CD4-positive, alpha-beta T cell treated with Interleukin-17A for 4 hours (primary cell): ENCODE measurements around the gene GOLGA6L10.
"Not testable (repeated sequence)": the region's sequence is repeated elsewhere in the genome, so short reads cannot be mapped to it uniquely, and the experiment has no call there.

Experiments
- DNase-seq: peaks from one replicate; pipeline ENCODE4 v3.0.0-alpha.2; 2020; ENCODE audit warnings: mixed read lengths

The GOLGA6L10 gene

DNA sequence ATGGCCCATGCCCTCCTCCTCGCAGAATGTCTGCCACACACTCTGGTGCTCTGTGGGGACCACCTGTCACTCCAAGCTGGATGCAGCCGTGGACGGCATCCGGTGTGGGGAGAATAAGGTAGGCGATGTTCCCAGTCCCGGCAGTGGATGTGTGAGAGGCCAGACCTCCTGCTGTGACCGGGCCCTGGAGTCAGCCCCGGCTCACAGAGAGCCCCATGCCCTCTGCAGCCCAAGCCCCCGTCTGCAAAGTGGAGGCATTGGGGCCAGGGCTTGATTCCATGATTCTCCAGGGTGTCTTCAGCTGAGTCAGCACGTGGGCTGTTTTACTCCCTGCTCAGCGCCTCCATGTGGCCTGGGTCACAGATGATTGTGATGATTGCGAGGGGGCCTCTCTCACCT, 32.2 kb downstream of the GOLGA6L10 start:
- DNase-seq: no peak

DNA sequence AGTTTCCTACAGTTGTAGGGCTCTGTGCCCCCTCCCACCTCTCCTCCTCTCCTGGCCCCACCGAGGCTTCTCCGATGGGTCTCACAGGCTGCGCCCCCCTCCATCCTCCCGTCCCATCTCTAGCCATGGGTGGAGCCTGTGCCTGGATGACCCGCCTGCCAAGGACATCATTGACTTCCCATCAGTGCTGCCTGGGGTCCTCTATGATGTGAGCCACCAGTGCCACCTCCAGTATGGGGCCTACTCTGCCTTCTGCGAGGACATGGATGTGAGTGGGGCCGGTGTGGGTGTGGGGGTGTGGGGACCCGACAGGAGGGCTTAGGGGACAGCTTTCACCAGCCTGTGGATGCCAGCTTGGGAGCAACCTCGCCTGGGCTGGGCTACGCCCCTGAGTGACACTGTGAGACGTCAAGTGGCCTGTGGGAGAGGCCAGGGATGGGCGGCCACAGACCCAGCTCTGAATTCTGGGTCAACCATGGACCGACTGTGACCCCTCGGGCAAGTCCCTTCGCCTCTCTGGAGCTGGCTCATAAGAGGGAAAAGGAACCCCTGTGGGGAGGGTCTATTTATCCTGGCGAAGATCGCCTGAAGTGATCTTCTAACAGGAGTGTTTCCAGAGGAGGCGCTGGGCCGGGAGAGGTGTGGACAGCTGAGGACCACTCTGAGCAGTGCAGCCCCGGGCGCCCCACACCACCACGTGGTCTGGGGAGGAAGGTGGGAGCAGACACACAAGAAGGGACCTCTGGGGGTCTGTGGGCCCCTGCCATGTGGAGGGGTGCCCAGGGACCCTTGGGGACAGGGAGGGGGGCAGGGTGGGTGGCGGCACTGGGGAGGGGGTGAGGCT, 32.8 kb downstream of the GOLGA6L10 start:
- not testable (repeated sequence) for DNase-seq

DNA sequence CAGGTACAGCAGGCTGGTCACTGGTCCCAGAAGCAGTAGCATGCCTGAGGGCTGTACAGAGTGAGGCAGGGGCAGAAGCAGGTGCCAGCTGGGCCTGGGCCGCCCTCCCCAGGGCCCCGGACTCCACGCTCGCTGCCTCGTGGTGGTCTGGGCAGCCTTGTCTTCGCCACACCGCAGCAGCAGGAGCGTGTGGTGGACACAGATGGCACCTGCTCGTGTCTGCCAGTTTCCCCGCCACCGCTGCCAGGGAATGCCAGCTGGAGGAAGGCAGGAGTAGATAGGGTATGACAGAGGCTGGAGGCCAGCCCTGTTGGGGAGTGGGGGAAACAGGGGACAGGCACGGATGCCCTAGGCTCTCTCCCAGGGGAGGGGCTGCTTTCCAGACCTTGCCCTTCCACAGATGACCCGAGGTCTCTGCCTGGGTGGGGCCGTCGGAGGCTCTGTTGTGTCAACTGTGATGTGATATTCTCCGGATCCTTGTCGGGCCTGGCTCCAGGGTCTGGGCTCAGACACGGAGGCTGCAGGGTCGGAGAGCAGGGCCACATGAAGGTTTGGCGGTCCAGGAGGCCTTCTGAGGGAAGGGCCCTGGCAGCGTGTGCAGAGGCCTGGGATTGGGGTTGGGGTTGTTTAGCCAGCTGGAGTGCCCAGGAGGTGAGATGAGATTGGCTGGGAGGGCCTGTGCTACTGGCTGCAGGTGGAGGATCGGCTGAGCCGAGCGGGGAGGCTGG, 33.6 kb downstream of the GOLGA6L10 start:
- DNase-seq: no peak

DNA sequence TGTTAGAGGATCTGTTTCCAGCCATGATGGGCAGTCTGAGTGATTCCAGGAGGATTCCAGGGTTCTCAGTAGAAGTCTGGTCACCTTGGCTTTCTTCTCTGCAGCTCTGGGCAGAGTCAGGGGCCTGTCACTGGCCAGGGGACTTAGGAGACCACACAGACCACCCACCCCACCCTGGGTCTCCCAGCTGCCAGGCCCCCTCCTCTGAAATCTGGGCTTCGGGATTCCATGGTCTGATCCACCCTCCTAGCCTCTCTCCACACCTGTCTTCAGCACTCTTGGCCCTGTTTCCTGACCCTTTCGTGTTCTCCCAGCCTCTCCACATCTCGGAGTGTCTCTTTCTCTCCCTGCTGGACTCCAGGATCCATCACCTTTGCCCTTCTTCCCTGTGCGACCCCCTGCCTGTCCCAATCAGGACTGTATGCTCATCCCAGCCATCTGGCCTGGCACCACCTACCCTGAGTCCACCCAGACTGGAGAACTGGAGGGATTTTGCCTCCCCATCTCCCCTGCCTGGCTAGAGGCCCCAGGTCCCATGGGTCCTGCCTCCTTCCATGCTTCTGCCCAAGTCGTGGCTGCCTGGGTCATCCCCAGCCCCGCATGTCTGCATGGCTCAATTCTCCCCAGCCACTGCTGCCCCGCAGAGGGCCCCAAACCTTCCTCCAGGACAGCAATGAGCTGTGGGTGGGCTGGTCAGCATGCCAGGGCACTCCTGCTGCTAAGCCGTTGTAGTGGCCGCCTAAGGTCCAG, 34.3 kb downstream of the GOLGA6L10 start:
- DNase-seq: no peak

DNA sequence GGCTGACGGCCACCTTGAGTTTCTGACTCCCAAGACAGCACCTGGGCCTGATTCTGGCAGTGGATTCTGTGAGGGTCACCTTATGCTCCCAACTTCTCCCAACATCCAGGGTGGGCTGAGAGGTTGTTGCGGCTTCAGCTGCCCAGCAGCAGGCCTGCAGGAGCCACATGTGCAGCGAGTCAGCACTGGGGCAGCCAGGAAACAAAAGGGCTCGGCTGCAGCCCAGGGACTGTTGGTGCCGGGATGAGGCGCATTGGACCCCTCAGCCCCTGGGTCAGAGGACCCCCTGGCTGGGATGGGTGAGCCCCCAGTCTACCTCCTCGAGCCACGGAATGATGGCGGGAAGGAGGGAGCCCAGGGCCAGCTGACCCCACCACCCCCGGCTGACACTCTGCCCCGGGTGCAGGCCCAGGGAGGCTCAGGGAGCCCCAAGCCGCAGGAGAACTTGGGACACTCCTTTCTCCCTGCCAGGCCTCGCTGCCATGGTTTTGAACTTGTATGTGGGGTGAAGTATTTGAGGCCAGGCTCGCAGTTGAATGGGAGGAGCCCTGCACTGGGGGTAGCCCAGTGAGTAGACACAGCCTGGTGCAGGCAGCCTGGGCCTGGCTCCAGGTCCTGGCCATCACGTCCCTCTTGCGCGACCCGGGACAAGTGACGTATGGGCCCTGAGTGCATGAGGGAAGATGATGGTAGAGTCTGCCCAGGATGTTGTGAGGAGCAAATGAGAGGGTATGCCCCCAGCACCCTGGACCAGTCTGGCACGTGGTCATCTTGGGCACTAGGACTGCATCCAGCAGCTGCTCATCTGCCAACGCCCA, 35.1 kb downstream of the GOLGA6L10 start:
- not testable (repeated sequence) for DNase-seq

DNA sequence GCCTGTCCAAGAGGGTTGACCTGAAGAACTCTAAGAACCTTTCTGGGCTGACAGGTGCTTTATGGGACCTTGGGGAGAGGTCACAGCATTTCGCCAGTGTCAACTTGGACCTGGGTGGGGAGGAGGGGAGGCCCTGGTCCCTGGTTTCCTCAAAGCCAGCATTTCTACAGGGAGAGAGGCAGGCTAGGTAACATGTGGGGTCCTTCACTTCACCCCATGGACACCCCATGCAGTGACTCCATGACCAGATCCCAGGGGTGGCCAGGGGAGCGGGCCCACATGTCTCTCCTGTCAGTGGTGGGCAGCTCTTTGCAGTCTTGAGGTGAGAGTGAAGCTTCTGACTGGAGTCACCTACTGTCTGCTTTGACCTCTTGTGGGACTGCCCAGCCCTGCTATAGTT, 35.8 kb downstream of the GOLGA6L10 start:
- no peak for DNase-seq

DNA sequence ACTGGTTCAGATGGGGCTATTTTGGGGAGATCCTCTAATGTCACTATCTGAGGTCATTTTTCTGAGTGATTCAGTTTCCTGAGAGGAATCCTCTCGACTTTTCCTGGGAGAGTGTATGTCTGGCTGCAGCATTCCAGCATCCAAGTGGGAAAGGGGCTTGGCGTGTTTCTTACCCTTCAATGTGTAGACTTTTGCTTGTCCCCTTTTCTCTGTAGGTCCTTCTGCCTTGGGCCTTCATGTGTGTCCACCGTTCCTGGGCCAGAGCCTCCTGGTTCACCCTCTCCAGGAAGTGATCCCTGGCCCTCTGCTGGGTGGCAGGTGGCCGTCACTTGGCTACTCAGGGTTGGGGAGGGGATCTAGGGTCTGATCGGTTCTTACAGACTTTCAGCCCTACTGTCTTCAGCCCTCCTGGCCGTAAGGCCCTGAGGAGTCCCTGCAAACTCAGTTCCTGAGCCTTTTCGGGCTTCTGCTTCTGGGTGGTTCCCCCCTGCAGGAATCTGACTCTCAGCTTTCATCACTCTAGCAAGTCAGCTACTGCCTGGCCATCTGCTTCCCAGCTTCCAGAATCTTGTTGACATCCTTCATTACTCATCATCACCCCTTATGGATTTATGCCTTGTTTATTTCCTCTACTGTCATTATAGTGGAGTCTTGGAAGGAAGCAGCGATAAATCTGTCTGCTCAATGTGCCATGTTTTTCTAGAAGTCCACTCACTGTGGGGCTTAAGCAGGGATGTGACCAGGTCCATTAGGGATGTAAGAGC, 36.5 kb downstream of the GOLGA6L10 start:
- no peak for DNase-seq

DNA sequence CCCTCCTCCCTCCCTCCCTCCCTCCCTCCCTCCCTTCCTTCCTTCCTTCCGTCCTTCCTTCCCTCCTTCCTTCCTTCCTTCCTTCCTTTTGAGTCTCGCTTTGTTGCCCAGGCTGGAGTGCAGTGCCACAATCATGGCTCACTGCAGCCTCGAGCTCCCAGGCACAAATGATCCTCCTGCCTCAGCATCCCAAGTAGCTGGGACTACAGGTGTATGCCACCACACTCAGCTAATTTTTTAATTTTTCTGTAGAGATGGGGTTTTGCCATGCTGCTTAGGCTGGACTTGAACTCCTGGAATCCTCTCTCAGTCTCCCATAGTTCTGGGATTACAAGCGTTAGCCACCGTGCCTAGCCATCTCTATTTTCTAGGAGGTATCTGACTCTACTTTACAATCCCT, 38.0 kb downstream of the GOLGA6L10 start:
- DNase-seq: not testable (repeated sequence)

DNA sequence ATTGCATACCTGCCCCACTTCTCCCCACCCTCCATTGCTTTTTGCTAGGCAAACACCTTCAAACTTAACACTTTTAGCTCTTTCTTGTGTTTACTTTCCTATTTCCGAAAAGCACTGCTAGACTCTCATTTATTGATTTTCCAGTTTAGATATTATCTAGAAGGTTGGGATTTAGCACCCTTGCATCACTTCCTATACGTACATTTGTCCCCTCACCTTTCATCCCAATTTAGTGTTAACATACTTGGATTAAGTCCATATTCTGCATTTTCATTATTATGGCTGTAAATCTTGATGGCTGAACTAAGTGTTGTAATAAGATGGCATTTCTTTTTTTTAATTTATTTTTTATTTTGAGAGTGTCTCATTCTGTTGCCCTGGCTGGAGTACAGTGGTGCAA, 39.5 kb downstream of the GOLGA6L10 start:
- DNase-seq: no peak

DNA sequence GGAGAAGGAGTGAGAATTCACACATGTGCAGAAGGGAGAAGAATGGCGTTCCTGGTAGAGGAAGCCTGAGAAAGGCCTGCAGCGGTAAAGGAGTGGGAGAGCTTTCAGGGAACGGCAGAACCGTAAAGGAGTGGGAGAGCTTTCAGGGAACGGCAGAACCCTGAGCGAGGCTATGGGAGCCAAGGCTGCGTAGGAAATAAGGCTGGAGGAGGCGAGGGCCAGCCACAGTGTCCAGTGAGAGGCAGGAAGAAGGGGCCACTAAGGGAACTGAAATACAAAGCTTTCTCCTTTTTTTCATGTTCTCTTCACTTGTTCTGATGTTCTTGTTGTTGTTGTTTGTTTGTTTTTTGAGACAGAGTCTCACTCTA, 41.6 kb downstream of the GOLGA6L10 start:
- DNase-seq: no peak

DNA sequence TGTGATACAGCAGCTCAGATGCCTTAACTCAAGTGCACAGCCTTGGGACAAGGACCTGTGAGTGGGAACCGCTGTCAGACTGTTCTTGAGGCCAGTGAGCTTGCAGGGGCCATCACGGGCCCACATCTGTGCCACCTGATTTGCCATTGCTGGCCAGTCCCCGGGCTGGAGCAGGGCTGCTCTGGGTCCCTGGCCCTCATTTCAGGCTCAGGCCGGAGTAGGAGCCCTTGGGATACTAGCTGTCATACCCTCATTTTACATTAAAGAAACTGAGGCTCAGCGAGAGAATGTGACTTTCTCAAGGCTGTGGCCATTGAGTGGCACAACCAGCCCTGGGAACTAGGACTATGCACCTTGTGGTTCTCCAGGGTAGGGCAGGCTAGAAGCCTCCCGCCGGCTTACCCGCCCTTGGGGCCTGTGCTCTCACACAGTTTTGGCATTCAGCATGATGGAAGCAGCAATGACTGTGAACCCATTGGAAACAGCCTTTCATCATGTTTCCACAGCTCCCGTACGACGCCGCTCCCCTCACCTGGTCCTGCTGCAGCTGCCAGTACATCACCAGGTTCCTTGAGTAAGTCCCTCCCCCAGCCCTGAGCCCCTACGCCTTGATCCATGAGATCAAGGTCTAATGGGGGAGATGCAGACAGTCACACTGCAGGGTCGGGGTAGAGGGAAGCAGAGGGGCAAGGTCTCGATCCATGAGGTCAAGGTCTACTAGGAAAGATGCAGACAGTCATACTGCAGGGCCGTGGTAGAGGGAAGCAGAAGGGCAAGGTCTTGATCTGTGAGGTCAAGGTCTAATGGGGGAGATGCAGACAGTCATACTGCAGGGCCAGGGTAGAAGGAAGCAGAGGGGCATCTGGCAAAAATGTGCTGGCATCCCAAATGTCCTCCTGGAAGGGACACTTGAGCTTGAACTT, 42.2 kb downstream of the GOLGA6L10 start:
- no peak for DNase-seq

DNA sequence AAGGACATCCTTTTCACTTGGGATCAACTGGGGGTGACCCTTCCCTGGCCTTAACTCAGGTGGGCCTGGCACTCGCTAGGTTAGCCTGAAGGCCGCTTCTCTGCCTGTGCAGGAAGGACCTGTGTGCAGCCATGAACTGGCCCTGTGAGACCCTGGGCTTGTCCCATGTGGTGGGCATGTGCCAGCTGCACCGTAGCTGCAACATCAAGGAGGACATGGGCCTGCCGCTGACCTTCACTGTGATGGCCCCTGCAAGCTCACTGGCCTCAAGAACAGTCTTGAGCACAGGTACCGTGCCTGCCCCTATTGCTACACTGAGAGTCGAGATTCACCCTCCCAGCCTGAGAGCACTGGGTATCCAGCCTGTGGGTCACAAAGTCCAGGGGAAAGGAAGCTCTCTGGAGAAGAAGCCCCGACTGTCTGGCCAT, 43.6 kb downstream of the GOLGA6L10 start:
- no peak for DNase-seq

DNA sequence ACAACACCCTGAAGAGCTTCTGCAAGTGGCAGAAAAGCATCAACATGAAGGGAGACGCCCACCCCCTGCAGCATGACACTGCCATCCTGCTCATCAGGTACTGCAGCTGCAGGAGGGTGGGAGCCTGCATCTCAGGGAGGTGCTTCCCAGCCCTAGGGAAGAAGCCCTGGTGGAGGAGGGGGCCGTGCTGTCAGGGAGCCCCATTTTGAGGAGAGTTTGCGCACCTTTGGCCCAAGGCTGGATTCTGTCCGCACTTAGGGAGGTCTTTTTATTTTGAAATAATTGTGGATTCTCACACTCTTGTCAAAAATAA, 44.5 kb downstream of the GOLGA6L10 start:
- DNase-seq: no peak

DNA sequence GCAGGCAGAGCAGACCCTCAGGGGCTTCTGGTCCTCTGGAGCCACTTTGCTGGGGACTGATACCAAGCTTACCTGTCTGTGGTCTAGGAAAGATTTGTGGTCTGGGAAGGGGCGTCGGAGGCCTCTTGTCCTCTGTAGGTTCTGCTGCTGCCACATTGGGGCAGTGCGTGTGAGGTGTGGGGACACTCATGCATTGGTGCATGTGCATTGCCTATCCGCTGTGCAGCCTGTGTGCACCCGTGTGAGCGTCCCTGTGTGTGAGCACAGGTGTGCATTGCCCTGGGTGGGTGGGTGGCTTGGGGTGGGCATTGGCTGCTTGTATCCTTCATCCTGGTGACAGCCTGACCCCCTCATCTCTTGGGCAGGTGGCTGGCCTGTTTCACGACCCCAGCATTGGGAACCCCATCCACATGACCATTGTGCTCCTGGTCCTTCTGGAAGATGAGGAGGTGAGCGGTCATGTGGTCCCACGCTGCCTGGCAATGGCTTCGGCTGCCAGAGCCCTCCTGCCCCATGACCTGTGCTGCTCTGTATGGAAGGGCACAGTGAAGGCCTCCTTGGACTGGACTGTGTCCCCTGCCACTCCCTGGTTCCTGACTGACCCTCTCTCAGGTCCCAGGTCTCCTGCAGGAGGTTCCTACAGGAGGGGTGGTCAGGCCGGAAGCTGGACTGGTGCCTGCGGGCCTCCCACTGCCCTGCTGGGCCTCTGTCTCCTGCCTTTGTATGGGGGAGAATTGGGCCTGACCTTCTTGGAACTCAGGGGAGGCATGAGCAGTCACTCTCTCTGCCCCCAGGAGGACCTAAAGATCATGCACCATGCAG, 45.1 kb downstream of the GOLGA6L10 start:
- no peak for DNase-seq

DNA sequence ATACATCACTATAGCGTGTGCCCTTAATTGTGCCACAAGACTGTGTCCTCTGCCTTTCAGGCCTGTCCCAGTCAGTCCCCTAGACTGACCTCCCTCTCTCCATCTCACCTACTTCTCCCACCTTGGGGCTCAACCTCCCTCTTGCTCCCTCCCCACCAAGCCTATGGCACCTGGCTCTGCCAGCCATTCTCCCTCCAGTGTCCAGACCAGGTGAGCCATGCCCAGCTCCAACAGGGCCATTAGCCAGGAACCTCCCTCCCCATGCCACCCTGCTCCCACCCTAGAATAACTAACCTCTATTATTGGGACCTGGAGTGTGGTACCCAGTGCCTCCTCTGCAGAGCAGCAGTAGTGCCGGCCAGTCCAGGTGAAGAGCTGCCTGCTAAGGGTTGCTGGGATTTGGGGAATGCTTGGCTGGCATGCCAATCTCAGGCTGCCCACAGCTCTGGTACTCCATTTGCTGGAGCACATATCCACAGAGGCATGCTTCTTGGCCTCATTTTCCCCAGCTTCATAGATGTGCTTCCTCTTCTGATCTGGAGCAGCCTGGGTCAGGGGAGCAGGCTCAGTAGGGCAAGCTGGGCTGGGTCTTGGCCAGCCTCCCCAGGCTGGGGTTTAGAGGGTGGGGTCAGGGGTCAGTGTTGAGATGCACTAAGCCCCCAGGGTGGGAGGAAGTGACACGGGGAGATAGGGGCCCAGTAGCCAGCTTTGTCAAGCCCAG, 47.8 kb downstream of the GOLGA6L10 start:
- no peak for DNase-seq

DNA sequence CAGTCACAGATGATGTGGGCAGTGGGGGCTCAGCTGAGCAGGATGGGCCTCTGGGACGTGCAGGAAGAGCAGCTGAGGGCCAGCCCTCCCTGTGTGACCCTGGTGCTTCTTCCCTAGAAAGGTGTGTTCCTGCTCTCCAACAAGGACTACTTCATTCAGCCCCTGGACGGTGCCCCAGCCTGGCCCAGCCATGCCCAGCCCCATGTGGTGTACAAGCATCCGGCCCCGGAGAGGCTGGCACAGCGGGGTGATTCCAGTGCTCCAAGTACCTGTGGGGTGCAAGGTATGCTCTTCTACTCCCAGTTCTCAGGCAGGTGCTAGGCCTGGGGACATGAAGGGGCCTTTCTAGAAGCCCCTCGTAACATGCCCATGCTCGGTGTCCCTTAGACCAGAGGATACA, 48.4 kb downstream of the GOLGA6L10 start:
- DNase-seq: no peak

DNA sequence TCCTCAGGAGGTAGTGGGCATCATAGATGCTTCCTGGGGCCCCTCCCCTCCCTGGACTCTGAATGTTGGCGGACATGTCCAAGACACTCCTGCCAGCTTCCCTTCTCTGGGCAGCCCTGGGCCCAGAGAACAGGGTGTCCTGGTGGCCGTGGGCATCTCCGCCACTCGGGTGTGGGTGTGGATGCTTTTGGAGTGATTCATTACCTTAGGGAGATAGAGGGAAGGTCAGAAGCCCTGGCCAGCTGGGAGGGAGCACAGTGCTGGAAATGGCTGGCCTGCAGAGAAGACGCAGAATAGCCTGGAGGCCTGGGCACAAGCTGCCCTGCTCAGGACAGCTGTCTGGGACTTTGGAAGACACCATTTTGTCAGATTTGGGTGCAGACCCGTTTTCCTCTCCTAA, 48.9 kb downstream of the GOLGA6L10 start:
- DNase-seq: not testable (repeated sequence)

DNA sequence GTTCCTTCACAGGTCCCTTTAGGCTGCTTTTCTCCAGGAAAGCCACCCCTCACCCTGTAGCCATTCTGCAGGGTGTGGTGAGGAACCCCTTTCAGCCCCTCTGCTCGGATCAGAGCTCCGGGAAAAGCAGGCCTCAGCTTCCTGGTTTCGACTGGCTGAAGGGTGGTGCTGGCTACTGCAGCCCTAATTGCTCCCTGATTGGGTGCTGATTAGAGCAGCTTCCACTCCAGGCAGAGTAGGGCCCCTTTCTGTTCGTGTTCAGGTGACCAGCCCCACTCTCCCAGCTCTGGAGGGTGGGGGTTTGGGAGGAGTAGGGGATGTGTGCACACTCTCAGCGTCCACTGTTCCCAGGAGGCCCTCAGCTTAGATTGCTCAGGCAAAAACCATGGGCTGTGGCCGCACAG, 49.8 kb downstream of the GOLGA6L10 start:
- not testable (repeated sequence) for DNase-seq

DNA sequence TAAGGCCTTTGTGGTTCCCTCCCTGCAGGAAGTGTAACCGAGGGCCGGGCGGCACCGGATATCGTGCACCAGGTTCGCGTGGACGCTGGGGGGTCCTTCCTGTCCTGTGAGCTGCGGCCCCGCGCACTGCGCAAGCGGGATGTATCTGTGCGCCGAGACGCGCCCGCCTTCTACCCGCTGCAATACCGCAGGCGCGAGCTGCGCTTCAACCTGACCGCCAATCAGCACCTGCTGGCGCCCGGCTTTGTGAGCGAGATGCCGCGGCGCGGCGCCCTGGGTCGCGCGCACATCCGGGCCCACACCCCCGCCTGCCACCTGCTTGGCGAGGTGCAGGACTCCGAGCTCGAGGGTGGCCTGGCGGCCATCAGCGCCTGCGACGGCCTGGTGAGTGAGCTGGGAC, 50.8 kb downstream of the GOLGA6L10 start:
- DNase-seq: peak; percentile 82
